Pancreas (tissue), 10 donors: ENCODE measurements around the gene LDHB. TPM values are rescaled to one million over a fixed set of nuclear protein-coding genes. Genes with fewer than 3 reads are reported as not detected.

Experiments used
- ATAC-seq, 4 donors: fragments of 200-7000 bp; cut with Tn5 transposase; one replicate each; pipeline versions ENCODE4 v1.8.0 to v1.9.1; 2020; ENCODE audit warnings: mild to moderate bottlenecking in 4 of 4, moderate library complexity in 4 of 4
- DNase-seq, 6 donors: peaks; one replicate each; pipeline ENCODE4 v3.0.0-alpha.2; 2020
- FAIRE-seq: peaks from 2 replicates; lab custom pipeline; 2012; peaks lifted over from hg19 to GRCh38; lab: Jason Lieb, UNC
- H3K27ac ChIP-seq, 4 donors: fragments of 200-600 bp; sonication (generic); 1 replicate in 3 of 4; 2 replicates in 1 of 4; pipeline versions ENCODE4 v1.5.0 to v1.8.0; 2020
- H3K27me3 ChIP-seq, 4 donors: fragments of 200-600 bp; one replicate each; pipeline ENCODE4 v1.8.0; 2021
- H3K36me3 ChIP-seq, 3 donors: fragments of 200-600 bp; sonication (generic) in 1 of 3; one replicate each; pipeline versions ENCODE4 v1.5.0 to v1.8.0; 2020 to 2021
- H3K4me1 ChIP-seq, 3 donors: fragments of 200-600 bp; one replicate each; pipeline ENCODE4 v1.8.0; 2021
- H3K4me3 ChIP-seq, 4 donors: fragments of 200-600 bp; sonication (generic) in 2 of 4; one replicate each; pipeline versions ENCODE4 v1.5.0 to v1.8.0; 2020 to 2021
- H3K9me3 ChIP-seq, 4 donors: fragments of 200-600 bp; one replicate each; pipeline ENCODE4 v1.8.0; 2021
- CTCF ChIP-seq, 4 donors: fragments of 200-600 bp; sonication (generic) in 3 of 4; IDR thresholded peaks; one replicate each; pipeline versions ENCODE4 v1.5.0 to v1.8.0; 2021; ENCODE audit warnings: antibody characterized with exemption in 4 of 4
- WGBS, 2 donors: extraction: QIAGEN DNeasy Blood & Tissue Kit; methylation state at CpG; one replicate each; pipeline ENCODE4 v1.1.7; 2013; 5-methylcytosine and 5-hydroxymethylcytosine counted together
- intact Hi-C, 3 donors: fragments of 100-400 bp; cut with DNase I; formaldehyde crosslinking; loops; one replicate each; pipeline versions ENCODE4 v1.11.1 to v1.14.2; 2022
- polyA plus RNA-seq, 2 donors: library from polyadenylated mRNA; stranded (reverse); fragments of 200-250 nt; gene quantifications; one replicate each; pipeline ENCODE4 v1.2.3, GENCODE V29; 2013
- total RNA-seq, 6 donors: library from RNA; stranded (reverse); fragmentation: NEBNext Ultra II Directional in 4 of 6; extraction: Animal tissue kit (Norgen Biotek cat#: 25700) in 4 of 6; gene quantifications; one replicate each; pipeline versions ENCODE4 v1.2.1 to v1.2.4, GENCODE V29; 2021 to 2023
- donor health status: healthy with polysubstance abuse.
- donor health status: DM: no; HTN: no; CAD: no; lungs with moderate emphysema.
- donor health status: DM: no; HTN: no; CAD: no.
- donor health status: control.
- donor health status: control.
- donor health status: Bipolar disorder and iron deficiency.
- donor health status: DM: yes; HTN: yes; CAD: no.
- donor health status: DM: no; HTN: no; CAD: no.
- donor health status: DM: no; HTN: no; CAD: no.
- donor health status: DM: yes; HTN: yes; CAD: no.

The LDHB gene
- total and polyA plus RNA-seq, 8 donors: 97.6 to 364 (median 221) TPM

GRCh38 chr12:21696625-21697024, 39.0 kb upstream of the LDHB start:
- no peak for DNase-seq

GRCh38 chr12:21695986-21696385, 38.3 kb upstream of the LDHB start:
- no peak for DNase-seq
- TF ChIP-seq CTCF (IDR thresholded peaks at IDR 0.05): no peak
- Histone ChIP-seq H3K4me1 (no peaks in the 10 kb centered on the region), H3K4me3 (no peak overlapping the region), H3K9me3 (no peaks in the 10 kb centered on the region), H3K27ac (no peak overlapping the region), H3K36me3 (no peaks in the 10 kb centered on the region), H3K27me3 (no peaks in the 10 kb centered on the region)
- FAIRE-seq: no peak
- intact Hi-C loops: loop anchor here in 2 of 3 donors (5.0 to 10.0 kb wide), 2 partner anchors 299 to 326 kb away; no protein-coding TSS in a partner anchor
- no peak for ATAC-seq
- WGBS, 2 donors: 45 to 46% methylated on average over 2 of the region's 2 CpGs

More at GRCh38 chr12:21696625-21697024, 39.0 kb upstream of the LDHB start:
- Histone ChIP-seq H3K9me3 (no peaks in the 10 kb centered on the region), H3K27me3 (no peaks in the 10 kb centered on the region), H3K27ac (no peak overlapping the region), H3K36me3 (no peaks in the 10 kb centered on the region), H3K4me1 (no peaks in the 10 kb centered on the region), H3K4me3 (no peak overlapping the region)
- TF ChIP-seq CTCF (IDR thresholded peaks at IDR 0.05): no peak
- intact Hi-C loops: loop anchor here in 2 of 3 donors (5.0 to 10.0 kb wide), 2 partner anchors 298 to 326 kb away; no protein-coding TSS in a partner anchor
- ATAC-seq: no peak
- FAIRE-seq: no peak

- Histone ChIP-seq H3K27me3 (no peaks in the 10 kb centered on the region), H3K9me3 (no peaks in the 10 kb centered on the region), H3K4me1 (no peaks in the 10 kb centered on the region), H3K27ac (no peak overlapping the region), H3K36me3 (no peaks in the 10 kb centered on the region), H3K4me3 (no peak overlapping the region)
- ATAC-seq (no peak), DNase-seq (no peak), FAIRE-seq (no peak)
- WGBS, 2 donors: 82 to 89% methylated on average over 10 of the region's 10 CpGs
- TF ChIP-seq CTCF (IDR thresholded peaks at IDR 0.05): no peak
- intact Hi-C loops: loop anchor here in 2 of 3 donors (5.0 to 10.0 kb wide), 2 partner anchors 300 to 328 kb away; no protein-coding TSS in a partner anchor
These were observed 37.0 kb upstream of the LDHB start for GRCh38 chr12:21694660-21695059.

- Histone ChIP-seq H3K36me3 (no peaks in the 10 kb centered on the region), H3K4me1 (no peaks in the 10 kb centered on the region), H3K27ac (no peak overlapping the region), H3K27me3 (no peaks in the 10 kb centered on the region), H3K4me3 (no peak overlapping the region), H3K9me3 (no peaks in the 10 kb centered on the region)
- WGBS, 2 donors: 63 to 77% methylated on average over 1 of the region's 1 CpG
- ATAC-seq: no peak
- TF ChIP-seq CTCF (IDR thresholded peaks at IDR 0.05): no peak
- no peak for DNase-seq
- intact Hi-C loops: loop anchor here in 1 of 3 donors (10.0 kb wide), 1 partner anchor 303 kb away; no protein-coding TSS in a partner anchor
- no peak for FAIRE-seq
These were observed 33.9 kb upstream of the LDHB start for GRCh38 chr12:21691515-21691914.

GRCh38 chr12:21690704-21691368, 33.2 kb upstream of the LDHB start:
- intact Hi-C loops: loop anchor here in 1 of 3 donors (10.0 kb wide), 1 partner anchor 304 kb away; no protein-coding TSS in a partner anchor
- WGBS, 2 donors: 66 to 80% methylated on average over 2 of the region's 2 CpGs

More at GRCh38 chr12:21690704-21691368, 33.2 kb upstream of the LDHB start:
- Histone ChIP-seq H3K36me3 (no peaks in the 10 kb centered on the region), H3K4me3 (no peak overlapping the region), H3K27me3 (no peaks in the 10 kb centered on the region), H3K4me1 (no peaks in the 10 kb centered on the region), H3K27ac (no peak overlapping the region), H3K9me3 (no peaks in the 10 kb centered on the region)
- TF ChIP-seq CTCF (IDR thresholded peaks at IDR 0.05): no peak
- DNase-seq (no peak), ATAC-seq (no peak), FAIRE-seq (no peak)
